WI38 (cell line): Measurements from ENCODE around the gene LRRC59.

Source experiments
- H3K4me3 ChIP-seq: 2 replicates; pipeline ENCODE4 v1.5.1; 2011; ENCODE audit warnings: low read depth, mild to moderate bottlenecking, control low read depth, low read length
- CTCF ChIP-seq: IDR thresholded peaks from 2 replicates; pipeline ENCODE4 v1.5.1; 2012; ENCODE audit warnings: low read depth, mild to moderate bottlenecking, control low read depth, low read length

The LRRC59 gene

GRCh38 chr17:50362661-50363060 is 34.7 kb downstream of the LRRC59 start:
- no peak for TF ChIP-seq CTCF
- H3K4me3 ChIP-seq, result no peak overlapping the region

GRCh38 chr17:50361561-50362480 is 35.5 kb downstream of the LRRC59 start:
- no peak overlapping the region for H3K4me3 ChIP-seq
- peak; percentile 77 for TF ChIP-seq CTCF

DNA sequence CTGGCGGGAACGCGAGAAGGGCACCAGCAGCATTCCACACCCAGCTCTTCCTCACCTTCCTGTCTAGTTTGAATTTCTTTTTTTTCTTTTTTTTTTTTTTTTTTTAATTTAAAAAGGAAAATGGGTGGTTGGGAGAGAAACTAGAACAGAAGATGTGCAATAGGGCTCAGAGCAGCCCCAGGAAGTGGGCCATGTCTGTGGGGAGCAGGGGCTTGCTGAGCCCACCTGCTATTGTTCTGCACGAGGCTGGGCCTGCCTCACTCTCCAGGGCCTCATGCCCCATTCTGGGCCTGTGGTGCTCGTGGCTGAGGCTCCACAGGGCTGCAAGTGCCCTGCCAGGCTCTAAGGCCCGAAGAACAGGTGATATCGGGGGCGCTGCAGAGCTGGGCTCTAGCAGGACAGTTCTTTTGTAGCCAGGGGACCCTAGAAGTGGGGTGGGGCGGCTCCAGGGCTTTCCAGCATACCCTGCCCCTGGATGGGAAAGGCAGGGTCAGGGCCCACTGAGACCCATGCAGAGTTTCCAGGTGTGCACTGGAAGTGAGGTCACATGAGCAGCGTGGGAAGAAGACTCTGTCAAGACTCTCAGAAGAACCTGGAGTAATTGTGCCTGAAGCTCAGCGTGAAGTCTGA is 36.7 kb downstream of the LRRC59 start:
- H3K4me3 ChIP-seq, result no peak overlapping the region
- TF ChIP-seq CTCF, result no peak

DNA sequence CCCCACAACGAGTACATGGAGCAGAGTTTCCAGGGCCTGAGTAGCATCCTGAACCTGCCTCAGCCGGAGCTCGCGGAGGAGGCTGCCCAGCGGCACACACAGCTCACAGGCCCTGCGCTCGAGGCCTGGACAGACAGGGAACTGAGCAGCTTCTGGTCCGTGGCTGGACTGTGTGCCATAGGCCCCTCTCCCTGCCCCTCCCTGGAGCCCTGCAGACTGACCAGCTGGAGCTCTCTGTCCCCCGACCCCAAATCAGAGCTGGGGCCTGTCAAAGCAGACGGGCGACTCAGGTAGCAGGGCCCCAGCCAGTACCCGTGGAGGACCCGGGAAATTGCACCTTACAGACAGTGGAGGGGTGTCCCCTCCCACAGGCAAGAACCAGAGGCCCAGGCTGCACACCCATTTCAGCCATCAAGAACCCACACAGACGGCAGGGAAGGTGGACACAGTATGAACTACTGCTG is 37.3 kb downstream of the LRRC59 start:
- no peak for TF ChIP-seq CTCF
- no peak overlapping the region for H3K4me3 ChIP-seq

GRCh38 chr17:50359005-50359699 is 38.2 kb downstream of the LRRC59 start:
- no peak overlapping the region for H3K4me3 ChIP-seq
- TF ChIP-seq CTCF, result no peak

GRCh38 chr17:50358177-50358576 is 39.1 kb downstream of the LRRC59 start:
- TF ChIP-seq CTCF, result no peak
- H3K4me3 ChIP-seq, result no peak overlapping the region
